Common myeloid progenitor, CD34-positive (primary cell): Measurements from ENCODE around the gene CTXND2.

Source experiments
- CTCF ChIA-PET: fragments of 350-600 bp; sonication (Branson Sonifier 250); formaldehyde crosslinking; loops from one replicate; lab custom pipeline; 2021; ENCODE audit warnings: antibody characterized with exemption; lab: Charles Lee
- POLR2A ChIA-PET: fragments of 350-600 bp; sonication (Branson Sonifier 250); formaldehyde crosslinking; loops from one replicate; lab custom pipeline; 2021; ENCODE audit warnings: antibody characterized with exemption; lab: Charles Lee
- DNase-seq, 3 donors: peaks; one replicate each; pipeline versions ENCODE4 v3.0.0 to v3.0.0-alpha.2; 2013
- H3K27ac ChIP-seq, 2 experiments: 1 replicate in 1 of 2; 2 replicates in 1 of 2; pipeline ENCODE4 v1.7.0; 2013; ENCODE audit warnings: inconsistent platforms in 2 of 2, low read length in 2 of 2, mild to moderate bottlenecking in 2 of 2, low read depth in 1 of 2, moderate library complexity in 1 of 2; ENCODE audit not compliant: severe bottlenecking in 2 of 2, insufficient read depth in 1 of 2, poor library complexity in 1 of 2
- H3K27me3 ChIP-seq, 5 experiments: replicated peaks in 2 of 5; 1 replicate in 3 of 5; 2 replicates in 2 of 5; pipeline versions ENCODE4 v1.6.1 to v1.7.0; 2013; ENCODE audit warnings: low read length in 4 of 5, mild to moderate bottlenecking in 2 of 5, moderate library complexity in 2 of 5, inconsistent platforms in 1 of 5; ENCODE audit not compliant: insufficient read depth in 5 of 5, control insufficient read depth in 4 of 5
- H3K36me3 ChIP-seq, 4 experiments: 1 replicate in 2 of 4; 2 replicates in 2 of 4; pipeline versions ENCODE4 v1.6.1 to v1.7.0; 2013; ENCODE audit warnings: low read length in 3 of 4, control low read depth in 1 of 4, mild to moderate bottlenecking in 1 of 4; ENCODE audit not compliant: control insufficient read depth in 4 of 4, insufficient read depth in 4 of 4
- H3K4me1 ChIP-seq, 4 experiments: 1 replicate in 3 of 4; 2 replicates in 1 of 4; pipeline versions ENCODE4 v1.6.1 to v1.7.1; 2013; ENCODE audit warnings: low read length in 3 of 4, mild to moderate bottlenecking in 3 of 4, control low read depth in 1 of 4, inconsistent platforms in 1 of 4, moderate library complexity in 1 of 4; ENCODE audit not compliant: control insufficient read depth in 4 of 4, insufficient read depth in 4 of 4; ENCODE audit errors: control extremely low read depth in 1 of 4
- H3K4me3 ChIP-seq, 7 experiments: 1 replicate in 4 of 7; 2 replicates in 3 of 7; pipeline versions ENCODE4 v1.5.1 to v1.7.0; 2013; ENCODE audit warnings: mild to moderate bottlenecking in 7 of 7, low read length in 6 of 7, moderate library complexity in 6 of 7, inconsistent platforms in 2 of 7, low read depth in 2 of 7, control low read depth in 1 of 7; ENCODE audit not compliant: insufficient read depth in 4 of 7, control insufficient read depth in 1 of 7; ENCODE audit errors: extremely low read depth in 1 of 7
- H3K9me3 ChIP-seq, 5 experiments: 1 replicate in 4 of 5; 2 replicates in 1 of 5; pipeline versions ENCODE4 v1.6.1 to v1.7.1; 2013; ENCODE audit warnings: low read length in 4 of 5, mild to moderate bottlenecking in 2 of 5, inconsistent platforms in 1 of 5, low read depth in 1 of 5, moderate library complexity in 1 of 5; ENCODE audit not compliant: control insufficient read depth in 4 of 5, insufficient read depth in 2 of 5; ENCODE audit errors: control extremely low read depth in 1 of 5
- WGBS: methylation state at CpG from one replicate; pipeline ENCODE4 v1.1.5; 2013; ENCODE audit not compliant: insufficient coverage; 5-methylcytosine and 5-hydroxymethylcytosine counted together

The CTXND2 gene

DNA sequence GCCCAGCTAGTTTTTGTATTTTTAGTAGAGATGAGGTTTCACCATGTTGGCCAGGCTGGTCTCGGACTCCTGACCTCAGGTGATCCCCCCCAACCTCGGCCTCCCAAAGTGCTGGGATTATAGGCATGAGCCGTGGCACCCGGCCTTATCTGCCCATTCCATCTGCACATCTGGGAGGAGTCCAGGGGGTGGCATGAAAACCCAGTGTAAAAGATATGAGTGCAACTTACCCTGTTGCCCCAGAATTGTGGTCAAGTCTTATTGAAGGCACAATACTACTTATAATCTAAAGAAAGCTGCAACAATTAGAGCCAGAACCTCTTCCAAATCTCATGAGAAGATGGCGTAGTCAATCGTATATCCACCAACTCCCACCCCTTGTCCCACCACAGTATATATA is 18.4 kb downstream of the CTXND2 start:
- Histone ChIP-seq H3K27me3 (no peaks in the 10 kb centered on the region), H3K27ac (no peak overlapping the region), H3K4me3 (no peak overlapping the region), H3K4me1 (no peaks in the 10 kb centered on the region), H3K9me3 (peaks cover 0 to 4% (median 0%) of the 10 kb centered on the region in 5 experiments), H3K36me3 (no peaks in the 10 kb centered on the region)
- no peak for DNase-seq
- ChIA-PET CTCF (interaction anchor here (1.0 kb wide), 1 partner anchor 21 kb away, joined by 3 read pairs; the partner anchor contains the start of gene SETDB1), POLR2A (no interaction called here)
- WGBS, result 100% methylated on average over 4 of the region's 6 CpGs

DNA sequence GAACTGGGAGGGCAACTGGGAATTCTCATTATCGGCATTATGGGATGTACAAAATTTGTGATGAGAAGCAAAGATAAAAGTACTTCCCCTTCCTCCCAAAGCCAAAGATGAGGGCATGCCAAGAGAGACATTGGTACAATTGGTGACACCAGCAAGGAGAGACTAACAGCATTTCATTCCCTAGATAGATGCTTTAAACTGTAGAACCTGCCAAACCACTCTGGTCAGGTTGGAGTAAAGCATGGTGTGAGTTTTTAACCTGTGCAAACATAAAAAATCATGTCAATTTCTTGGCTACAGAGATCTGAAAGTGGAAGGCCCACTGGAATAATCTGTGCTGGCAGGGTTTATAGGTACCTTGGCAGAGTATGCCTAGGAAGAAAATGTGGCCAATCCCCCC is 19.4 kb downstream of the CTXND2 start:
- ChIA-PET CTCF (interaction anchor here (1.1 kb wide), 1 partner anchor 16 kb away, joined by 3 read pairs; no protein-coding TSS in a partner anchor), POLR2A (no interaction called here)
- H3K4me3 ChIP-seq, result no peak overlapping the region
- H3K4me1 ChIP-seq, result no peaks in the 10 kb centered on the region
- no peaks in the 10 kb centered on the region for H3K36me3 ChIP-seq
- H3K27me3 ChIP-seq, result no peaks in the 10 kb centered on the region
- DNase-seq, result no peak
- H3K27ac ChIP-seq, result no peak overlapping the region
- H3K9me3 ChIP-seq, result peaks cover 0 to 4% (median 0%) of the 10 kb centered on the region in 5 experiments
- WGBS, result no CpG with 5 or more reads among the region's 1 CpG

DNA sequence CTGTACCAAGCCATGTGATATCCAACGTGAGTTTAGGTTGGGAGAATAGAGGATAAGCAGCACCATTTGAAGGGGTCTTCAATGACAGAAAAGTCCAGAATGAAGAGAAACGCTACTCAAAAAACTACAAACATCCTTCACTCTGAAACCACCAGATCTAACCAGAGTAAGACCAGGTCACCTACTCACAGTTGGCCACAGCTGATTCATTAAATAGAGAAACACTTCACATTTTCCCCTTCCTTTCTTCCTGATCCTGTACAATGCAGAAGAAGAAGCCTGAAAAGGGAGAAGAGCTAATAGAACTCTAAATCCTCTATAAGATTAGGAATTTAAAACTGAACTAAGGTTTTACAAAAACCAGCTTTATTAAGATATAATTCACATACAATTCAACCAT is 19.9 kb downstream of the CTXND2 start:
- Histone ChIP-seq H3K4me3 (no peak overlapping the region), H3K27me3 (no peaks in the 10 kb centered on the region), H3K9me3 (peaks cover 0 to 4% (median 0%) of the 10 kb centered on the region in 5 experiments), H3K36me3 (no peaks in the 10 kb centered on the region), H3K27ac (no peak overlapping the region), H3K4me1 (no peaks in the 10 kb centered on the region)
- 100% methylated on average over 1 of the region's 2 CpGs for WGBS
- ChIA-PET POLR2A (no interaction called here), CTCF (interaction anchor here (1.1 kb wide), 1 partner anchor 15 kb away, joined by 3 read pairs; no protein-coding TSS in a partner anchor)
- DNase-seq, result no peak

DNA sequence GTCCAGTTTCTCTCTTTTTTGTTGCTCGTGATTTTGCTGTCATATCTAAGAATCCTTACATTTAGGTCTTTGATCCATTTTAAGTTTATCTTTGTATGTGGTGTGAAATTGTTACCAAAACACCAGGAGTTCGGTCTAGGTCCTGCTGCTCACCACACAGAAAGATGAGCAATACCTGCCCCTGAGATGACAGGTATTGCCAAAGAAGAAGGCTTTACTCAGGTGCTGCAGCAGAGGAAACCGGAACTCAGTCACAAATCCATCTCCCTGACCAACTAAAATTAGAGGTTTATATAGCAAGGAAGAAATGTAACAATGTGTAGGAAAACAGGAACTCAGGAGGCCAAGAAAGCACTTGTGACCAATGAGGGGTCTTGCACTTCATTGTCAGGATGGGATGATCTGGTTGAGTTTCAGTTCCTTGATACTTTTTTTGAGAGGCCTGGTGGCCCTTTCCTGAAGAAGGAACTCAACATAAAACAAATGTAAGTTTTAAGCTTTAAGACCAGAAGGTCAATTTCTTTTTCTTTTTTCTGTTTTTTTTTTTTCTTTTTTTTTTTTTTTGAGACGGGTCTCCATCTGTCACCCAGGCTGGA is 22.7 kb downstream of the CTXND2 start:
- DNase-seq, result no peak
- Histone ChIP-seq H3K4me3 (no peak overlapping the region), H3K27ac (no peak overlapping the region), H3K27me3 (no peaks in the 10 kb centered on the region), H3K9me3 (peaks cover 0 to 4% (median 0%) of the 10 kb centered on the region in 5 experiments), H3K4me1 (no peaks in the 10 kb centered on the region), H3K36me3 (no peaks in the 10 kb centered on the region)
- ChIA-PET CTCF (no interaction called here), POLR2A (no interaction called here)
- WGBS, result no CpG with 5 or more reads among the region's 4 CpGs

DNA sequence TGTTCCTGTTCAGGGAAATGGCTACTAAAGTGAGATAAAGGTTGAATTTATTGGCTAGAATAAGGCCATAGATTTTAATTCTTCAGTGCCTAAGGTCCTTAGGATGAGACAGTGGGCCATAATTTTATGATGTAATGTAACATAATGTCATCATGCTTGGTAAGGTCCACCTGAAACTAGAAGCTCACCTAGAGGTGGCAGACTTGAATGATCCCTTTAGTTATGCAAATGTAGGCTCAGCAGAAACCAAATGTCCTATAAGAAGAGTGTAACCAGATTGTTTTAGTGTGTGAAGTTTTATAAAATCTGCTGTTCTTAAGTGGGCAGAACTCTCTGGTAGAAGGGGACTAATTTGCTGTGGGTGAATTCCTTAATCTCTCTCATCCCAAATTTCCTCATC is 25.7 kb downstream of the CTXND2 start:
- Histone ChIP-seq H3K4me1 (no peaks in the 10 kb centered on the region), H3K27me3 (no peaks in the 10 kb centered on the region), H3K4me3 (no peak overlapping the region), H3K36me3 (no peaks in the 10 kb centered on the region), H3K27ac (no peak overlapping the region), H3K9me3 (peaks cover 0 to 4% (median 0%) of the 10 kb centered on the region in 5 experiments)
- POLR2A ChIA-PET, result no interaction called here
- no peak for DNase-seq
- CTCF ChIA-PET, result interaction anchor here (1.1 to 1.5 kb wide), 3 partner anchors 9 to 82 kb away, joined by 3 to 5 read pairs (median 3); no protein-coding TSS in a partner anchor

DNA sequence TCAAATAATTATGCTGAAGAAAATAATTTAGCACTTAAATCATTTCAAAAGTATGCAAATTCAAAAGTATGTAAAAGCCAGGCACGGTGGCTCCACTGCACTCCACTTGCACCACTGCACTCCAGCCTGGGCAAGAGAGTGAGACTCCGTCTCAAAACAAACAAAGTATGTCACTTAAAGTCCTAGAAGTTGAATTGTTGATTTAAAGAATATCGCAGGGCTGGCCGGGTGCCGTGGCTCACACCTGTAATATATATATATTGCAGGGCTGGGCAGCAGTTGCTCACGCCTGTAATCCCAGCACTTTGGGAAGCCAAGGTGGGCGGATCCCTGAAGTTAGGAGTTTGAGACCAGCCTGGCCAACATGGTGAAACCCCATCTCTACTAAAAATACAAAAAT is 30.5 kb downstream of the CTXND2 start:
- ChIA-PET POLR2A (no interaction called here), CTCF (interaction anchor here (0.7 to 0.9 kb wide), 2 partner anchors 29 to 32 kb away, joined by 3 read pairs; no protein-coding TSS in a partner anchor)
- no peaks in the 10 kb centered on the region for H3K27me3 ChIP-seq
- H3K4me1 ChIP-seq, result peaks cover 0 to 3% (median under 1%) of the 10 kb centered on the region in 4 experiments
- no peak overlapping the region for H3K4me3 ChIP-seq
- DNase-seq, result no peak
- H3K27ac ChIP-seq, result no peak overlapping the region
- 100% methylated on average over 1 of the region's 7 CpGs for WGBS
- H3K36me3 ChIP-seq, result no peaks in the 10 kb centered on the region
- no peaks in the 10 kb centered on the region for H3K9me3 ChIP-seq

DNA sequence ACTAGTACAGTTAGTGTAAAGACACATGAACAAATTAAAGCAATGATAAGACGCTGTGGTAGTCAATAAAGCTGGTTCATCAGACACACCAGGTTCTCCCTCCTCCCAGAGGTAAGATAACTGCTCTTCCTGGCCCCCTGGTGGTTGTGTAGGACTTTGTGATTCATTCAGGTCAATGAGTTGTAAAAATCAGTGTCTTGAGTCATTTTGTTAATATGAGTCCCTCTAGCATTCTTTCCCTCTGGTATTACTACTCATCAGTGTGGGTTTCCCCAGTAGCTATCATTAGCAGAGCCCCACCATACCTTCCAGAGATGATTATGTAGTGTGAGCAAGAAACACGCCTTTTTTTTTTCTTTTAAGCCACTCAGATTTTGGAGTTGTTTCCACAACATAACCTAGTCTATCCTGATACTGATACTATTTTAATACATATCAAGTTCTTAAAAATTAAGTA is 35.6 kb downstream of the CTXND2 start:
- 0% methylated on average over 1 of the region's 2 CpGs for WGBS
- Histone ChIP-seq H3K36me3 (peaks cover 0 to 1% (median under 1%) of the 10 kb centered on the region in 4 experiments), H3K9me3 (no peaks in the 10 kb centered on the region), H3K27me3 (no peaks in the 10 kb centered on the region), H3K4me1 (peaks cover 2 to 13% (median 6%) of the 10 kb centered on the region in 4 experiments), H3K4me3 (no peak overlapping the region), H3K27ac (no peak overlapping the region)
- CTCF ChIA-PET, result interaction anchor here (0.6 to 2.2 kb wide), 15 partner anchors 10 to 217 kb away, joined by 3 to 7 read pairs (median 3); partner anchors contain the start of gene CTXND2
- POLR2A ChIA-PET, result no interaction called here
- peak; percentile 73 to 84 (median 82) for DNase-seq
